Measurements from ENCODE around the gene DNAJA2.
"Not testable (repeated sequence)": the region's sequence is repeated elsewhere in the genome, so short reads cannot be mapped to it uniquely, and the experiment has no call there.

The DNAJA2 gene

DNA sequence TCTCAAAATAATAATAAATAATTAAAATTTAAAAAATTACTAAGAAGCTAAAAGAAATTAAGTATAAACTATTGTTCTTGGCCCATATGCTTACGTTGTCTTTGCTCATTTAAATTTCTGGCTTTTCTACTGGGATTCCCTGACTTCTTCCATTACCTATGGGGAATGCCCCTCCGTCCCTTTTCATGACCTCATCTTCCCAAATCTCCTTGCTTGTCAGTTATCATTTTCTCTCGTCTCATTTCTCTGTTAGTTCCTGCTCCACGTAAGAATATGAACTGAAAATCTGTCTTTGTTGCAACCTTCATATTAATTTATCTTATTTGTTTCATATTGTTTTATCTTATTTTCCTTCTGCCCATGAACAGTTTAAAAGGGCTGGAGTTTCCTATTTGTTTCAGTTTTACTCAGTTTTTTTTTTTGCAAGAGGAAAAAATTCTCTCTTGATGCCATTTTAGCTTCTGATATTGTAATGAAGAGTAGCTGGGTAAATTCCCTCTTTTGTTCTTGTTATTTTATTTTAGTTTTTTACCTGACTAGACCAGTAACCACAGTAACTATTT lies 2.5 kb upstream of the DNAJA2 start:
- no peak for DNase-seq (ENCODE audit: low read depth in 2 of 2)

DNA sequence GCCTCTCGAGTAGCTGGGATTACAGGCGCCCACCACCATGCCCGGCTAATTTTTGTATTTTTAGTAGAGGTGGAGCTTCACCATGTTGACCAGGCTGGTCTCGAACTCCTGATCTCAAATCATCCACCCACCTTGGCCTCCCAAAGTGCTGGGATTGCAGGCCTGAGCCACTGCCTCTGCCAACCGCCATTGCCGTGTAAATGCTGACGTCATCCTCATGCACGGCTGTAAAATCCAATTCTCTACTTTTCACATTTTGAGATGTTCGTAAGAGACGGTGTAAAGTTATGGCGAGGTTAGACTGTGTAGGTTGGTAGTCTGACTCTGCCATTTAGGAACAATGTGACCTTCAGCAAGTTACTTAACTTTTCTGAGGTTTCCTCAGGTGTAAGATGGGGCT lies 1.7 kb upstream of the DNAJA2 start:
- no peak for DNase-seq (ENCODE audit: low read depth in 2 of 2)

DNA sequence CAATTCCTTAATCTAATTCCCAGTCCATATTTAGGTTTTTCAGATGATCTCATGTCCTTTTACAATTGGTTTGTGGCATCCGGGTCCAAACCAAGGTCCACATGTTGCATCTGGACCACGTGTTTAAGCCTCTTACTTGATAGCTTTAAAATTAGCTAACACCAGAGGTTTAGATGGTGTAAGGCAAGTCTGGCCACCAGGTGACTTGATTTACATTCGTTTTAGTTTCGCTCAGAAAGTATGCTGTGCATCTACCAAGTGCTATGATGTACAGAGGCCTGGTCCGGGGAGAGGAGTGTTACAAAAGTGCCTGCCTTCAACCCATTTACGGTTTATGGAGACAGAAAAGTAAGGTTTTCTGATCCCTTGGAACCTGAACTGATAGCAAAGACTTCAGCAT lies 878 bp upstream of the DNAJA2 start:
- no peak for DNase-seq (ENCODE audit: low read depth in 2 of 2)

DNA sequence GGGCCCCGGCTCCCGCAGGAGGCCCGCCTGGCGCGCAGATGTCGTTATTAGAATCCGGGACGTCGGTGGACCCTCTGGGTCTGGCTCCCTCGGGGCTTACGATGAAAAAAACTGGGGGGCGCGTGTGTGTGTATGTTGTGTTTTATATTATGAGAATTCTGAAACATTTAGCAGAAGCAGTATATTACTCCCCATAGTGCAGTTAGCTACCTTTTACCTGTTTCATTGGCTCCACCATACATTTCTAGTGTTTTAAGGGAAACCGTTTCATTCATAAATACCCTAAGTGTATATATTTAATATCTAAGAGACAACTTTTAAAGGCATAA lies 486 bp upstream of the DNAJA2 start:
- DNase-seq (ENCODE audit: low read depth in 2 of 2): no peak

DNA sequence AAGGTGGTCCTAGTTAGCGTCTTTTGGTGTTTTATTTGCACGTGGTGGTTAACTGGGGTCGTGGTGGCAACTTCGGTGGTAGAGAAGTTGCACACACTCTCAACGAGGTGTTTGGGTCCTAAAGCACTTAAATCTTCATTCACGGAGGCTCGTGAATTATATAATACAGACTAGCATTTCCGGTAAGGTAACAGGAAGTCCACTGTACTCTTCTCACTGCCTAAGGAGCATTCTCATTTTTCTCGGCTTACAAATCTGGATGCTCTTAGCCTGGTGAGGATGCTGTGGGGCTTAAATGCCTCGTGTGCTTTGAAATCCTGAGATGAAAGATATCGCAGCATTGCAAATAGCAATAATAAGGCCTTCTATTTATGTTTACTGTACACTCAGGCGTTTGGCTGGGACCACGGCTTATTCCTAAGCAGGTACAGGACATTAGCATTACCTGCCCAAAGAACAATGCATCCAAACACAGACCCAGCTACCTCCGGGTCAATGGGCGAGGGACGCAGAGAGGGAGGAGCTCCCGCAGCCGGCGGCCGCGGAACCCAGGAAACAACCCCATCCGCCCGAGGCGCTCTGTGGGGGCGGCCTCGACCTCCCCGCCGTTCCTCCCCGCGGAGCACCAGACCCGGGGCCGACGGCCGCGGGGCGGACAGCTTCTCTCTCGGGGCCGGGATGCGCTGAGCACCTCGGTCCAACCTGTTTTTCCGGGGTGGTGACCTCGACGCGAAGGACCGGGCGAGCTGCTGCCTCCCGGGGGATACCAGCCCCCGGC lies 856 bp downstream of the DNAJA2 start:
- peak in 1 of 2 donors; percentile 45 for DNase-seq (ENCODE audit: low read depth in 2 of 2)

DNA sequence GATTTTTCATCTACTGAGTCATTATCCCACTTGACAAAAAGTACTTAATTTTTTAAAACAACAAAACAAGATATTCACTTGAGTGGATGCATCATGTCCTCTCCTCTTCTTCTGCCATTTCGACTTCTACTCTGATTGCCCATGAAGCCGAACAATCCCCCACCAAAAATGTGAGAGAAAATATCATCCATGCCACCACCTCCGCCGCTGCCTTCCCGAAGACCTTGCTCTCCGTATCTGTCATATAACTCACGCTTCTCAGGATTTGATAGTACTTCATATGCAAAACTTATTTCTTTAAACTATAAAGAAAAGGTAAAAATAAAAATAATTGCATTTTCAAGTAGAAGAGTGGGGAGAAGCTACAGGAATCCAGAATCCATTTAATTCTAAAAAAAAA lies 2.2 kb downstream of the DNAJA2 start:
- DNase-seq (ENCODE audit: low read depth in 2 of 2): no peak

DNA sequence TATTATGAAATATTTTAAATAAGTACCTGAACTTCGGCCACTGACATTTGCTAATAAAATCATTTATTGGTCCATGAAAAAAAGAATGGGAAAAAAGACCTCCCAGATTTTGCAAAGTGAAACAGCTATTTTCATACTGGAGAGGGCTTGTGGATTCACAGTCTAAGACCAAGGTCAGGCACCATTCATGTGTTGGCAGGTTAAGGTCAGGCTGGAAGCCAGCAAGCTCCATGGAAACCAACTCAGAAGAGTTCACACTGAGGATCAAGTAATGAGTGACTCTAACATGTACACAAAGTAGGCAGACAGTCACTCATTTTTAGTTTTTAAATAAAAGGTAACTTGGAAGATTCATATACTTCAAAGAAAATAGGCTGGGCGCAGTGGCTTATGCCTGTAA lies 3.4 kb downstream of the DNAJA2 start:
- no peak for DNase-seq (ENCODE audit: low read depth in 2 of 2)

DNA sequence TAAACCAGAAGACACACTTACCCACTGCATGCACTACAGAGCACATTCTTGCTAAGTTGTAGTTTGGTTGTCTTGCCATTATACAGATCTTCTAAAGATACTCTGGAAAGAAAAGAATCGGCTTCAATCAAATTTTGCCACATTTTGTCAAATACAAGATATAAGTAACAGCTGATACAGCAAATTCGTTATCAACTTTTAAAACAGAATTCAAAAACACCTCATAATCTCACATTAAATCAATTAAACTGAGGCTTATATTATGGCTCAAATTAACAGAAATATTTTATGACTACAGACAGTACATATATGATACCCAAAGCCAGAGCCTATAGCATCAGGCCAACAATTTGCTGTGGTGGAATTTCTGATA lies 5.4 kb downstream of the DNAJA2 start:
- no peak for DNase-seq (ENCODE audit: low read depth in 2 of 2)

DNA sequence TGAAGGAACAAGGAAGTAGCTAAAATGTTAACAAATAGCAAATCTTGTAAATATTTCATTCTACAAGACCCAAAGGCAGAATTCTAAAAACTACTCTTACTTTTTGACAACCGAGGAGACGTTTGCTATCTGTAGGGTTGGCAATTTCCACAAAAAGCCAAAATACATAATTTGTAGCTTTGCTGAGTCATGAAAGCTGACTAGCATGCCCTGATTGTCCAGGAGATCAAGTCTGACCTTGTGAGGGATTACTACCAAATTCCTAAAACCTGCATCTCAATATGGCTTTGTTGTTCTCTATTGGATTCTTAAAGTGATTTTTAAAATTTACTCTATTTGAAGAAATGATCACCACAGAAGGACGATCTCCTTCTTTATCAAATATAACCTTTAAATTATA lies 10.8 kb downstream of the DNAJA2 start:
- no peak for DNase-seq (ENCODE audit: low read depth in 2 of 2)

DNA sequence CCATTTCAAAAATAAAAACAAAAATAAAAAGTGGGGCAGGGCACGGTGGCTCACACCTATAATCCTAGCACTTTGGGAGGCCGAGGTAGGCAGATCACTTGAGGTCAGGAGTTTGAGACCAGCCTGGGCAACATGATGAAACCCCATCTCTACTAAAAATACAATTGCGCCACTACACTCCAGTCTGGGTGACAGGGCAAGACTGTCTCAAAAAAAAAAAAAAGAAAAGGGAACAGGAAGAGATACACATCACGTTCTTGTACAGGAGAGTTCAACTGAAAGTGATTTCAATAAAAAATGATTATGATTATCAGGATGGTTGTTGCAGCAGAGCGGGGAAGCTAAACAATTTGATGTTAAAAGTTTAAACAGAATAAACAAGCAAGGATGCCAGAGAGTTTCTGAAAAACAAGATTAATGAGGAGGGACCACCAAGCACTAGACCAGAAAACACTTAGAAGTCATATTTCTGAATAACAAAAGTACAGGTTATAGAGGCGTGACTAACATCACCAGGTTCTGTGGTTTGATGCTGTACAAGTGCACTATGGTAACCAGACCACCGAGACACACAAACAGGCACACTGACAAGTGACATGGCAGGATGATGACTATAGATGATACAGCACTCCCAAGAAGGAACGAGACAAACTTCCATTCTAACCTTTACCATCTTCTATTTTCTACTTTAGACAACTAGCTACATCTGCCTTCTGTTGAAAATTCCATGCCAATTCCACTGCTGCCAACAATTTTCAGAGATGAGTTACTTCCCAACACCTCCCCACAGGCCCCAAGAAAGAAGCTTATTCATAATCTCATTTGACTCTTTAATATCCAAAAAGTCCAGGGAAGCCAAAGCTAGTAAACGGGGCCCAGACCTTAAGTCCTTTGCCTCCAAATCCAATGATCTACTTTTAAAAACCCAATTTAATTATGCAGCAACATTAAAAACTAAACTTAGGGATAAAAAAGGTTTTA lies 11.8 kb downstream of the DNAJA2 start:
- DNase-seq (ENCODE audit: low read depth in 2 of 2): no peak

DNA sequence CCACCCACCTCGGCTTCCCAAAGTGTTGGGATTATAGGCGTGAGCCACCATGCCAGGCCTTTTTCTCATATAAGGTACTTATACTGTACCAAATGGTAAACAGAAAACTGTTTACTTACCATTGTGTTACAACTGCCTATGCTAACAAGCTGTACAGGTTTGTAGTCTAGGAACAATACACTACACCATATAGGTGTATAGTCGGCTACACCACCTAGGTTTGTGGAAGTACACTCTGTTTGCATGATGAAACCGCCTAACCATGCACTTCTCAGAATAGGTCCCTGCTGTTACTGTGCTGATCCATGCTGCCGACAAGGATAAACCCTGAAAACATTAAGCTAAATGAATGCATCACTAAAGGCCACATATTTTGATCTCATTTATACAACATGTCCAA lies 18.9 kb downstream of the DNAJA2 start:
- DNase-seq (ENCODE audit: low read depth in 2 of 2): no peak

DNA sequence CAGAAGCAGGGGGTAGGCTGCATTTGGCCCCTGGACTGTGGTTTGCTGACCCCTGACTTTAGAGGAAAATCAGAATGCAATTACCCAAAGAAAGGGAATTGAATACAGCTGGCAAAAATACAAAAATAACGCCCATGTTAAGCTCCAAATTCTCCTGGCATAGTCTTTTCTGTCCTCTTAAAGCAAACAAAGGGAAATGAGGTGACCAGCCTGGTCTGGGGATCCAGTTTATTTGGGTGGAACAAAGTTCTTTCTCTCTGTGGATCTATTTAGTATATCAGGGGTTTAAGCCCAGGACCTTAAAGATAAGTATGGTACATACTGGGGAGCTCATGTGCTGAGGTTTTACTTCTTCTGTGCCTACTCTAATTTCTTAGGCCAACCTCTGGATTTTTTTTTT lies 23.5 kb downstream of the DNAJA2 start:
- no peak for DNase-seq (ENCODE audit: low read depth in 2 of 2)

DNA sequence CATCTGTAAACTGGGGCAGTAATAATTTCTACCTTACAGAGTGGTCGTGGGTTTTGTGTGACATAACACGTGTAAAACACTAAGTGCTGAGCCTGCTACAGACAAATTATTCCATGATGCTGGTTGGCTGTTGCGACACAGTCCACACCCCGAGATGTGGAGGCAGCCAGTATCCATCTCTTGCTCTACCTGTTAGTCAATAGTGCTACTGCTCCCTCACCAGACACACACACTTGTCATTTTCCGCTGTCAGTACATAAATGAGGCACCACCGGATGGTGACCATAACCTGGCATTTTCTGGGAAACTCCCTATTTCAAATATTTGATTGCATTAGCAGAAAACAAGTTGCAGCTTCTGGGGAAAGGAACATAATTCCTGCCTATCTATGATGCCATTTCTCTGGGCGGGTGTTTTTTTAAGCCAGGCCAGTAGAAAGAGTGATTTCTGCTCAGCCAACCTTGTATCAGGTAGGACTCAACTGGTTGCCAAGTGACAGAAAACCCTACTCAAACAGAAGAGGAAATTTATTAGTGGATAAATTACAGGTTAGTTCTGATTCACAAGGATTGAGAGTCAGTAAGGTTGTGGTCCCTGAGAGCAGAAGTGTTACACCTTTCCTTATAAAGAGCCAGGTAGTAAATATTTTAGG lies 24.1 kb downstream of the DNAJA2 start:
- peak in 1 of 2 donors; percentile 13 for DNase-seq (ENCODE audit: low read depth in 2 of 2)

DNA sequence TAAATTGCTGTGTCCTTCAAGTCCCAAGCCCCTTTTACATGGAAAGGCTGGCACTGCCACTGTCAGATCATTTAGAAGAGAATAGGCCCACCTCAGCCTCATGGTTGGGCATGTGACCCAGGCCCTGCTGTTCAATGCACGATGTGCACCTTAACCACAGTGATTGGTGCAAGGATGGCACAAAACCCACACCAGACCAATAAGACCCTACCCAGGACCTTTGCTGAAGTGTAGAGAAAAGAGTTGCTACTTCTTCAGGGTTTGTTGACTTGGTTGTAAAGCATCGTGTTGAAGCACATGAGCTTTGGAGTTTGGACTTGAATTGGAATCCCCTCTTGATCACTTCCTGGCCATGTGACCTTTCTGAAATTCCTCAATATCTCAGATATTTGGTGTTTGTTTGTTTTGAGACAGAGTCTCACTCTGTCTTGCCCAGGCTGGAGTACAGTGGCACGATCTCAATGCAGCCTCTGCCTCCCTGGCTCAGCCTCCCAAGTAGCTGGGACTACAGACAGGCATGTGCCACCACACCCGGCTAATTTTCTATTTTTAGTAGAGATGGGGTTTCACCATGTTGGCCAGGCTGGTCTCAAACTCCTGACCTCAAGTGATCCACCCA lies 24.8 kb downstream of the DNAJA2 start:
- no peak for DNase-seq (ENCODE audit: low read depth in 2 of 2)

DNA sequence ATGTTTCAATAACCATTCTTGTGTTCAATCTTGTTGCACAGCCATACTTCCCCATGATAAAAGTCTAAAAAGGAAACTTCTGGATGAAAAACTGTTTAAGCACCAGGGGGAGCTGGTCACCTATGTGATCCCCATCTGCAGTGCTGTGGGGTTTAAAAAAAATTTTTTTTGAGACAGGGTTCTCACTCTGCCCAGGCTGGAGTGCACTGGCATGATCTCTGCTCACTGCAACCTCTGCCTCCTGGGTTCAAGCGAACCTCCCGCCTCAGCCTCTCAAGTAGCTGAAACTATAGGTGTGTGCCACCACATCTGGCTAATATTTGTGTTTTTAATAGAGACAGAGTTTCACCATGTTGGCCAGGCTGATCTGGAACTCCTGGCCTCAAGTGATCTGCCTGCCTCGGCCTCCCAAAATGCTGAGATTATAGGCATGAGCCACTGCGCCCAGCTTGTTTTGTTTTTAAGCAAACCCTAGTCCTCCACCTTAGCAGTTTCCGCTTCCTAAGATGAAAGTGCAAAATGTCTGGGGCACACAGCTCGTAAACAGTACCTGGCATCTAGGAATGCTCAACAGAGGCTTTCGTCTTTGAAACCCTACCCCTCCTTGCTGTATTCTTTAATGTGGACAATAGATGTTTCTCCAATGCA lies 25.4 kb downstream of the DNAJA2 start:
- no peak for DNase-seq (ENCODE audit: low read depth in 2 of 2)

DNA sequence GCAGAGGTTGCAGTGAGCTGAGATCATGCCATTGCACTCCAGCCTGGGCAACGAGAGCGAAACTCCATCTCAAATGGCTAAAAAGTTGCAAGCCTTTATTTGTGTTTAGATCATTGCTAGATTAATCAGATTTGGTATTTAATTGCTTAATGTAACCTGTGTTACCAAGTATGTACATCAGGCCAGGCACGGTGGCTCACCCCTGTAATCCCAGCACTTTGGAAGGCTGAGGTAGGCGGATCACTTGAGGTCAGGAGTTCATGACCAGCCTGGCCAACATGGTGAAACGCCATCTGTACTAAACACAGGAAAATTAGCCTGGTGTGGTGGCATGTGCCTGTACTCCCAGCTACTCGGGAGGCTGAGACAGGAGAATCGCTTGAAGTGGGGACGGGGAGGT lies 28.8 kb downstream of the DNAJA2 start:
- DNase-seq (ENCODE audit: low read depth in 2 of 2): not testable (repeated sequence)

DNA sequence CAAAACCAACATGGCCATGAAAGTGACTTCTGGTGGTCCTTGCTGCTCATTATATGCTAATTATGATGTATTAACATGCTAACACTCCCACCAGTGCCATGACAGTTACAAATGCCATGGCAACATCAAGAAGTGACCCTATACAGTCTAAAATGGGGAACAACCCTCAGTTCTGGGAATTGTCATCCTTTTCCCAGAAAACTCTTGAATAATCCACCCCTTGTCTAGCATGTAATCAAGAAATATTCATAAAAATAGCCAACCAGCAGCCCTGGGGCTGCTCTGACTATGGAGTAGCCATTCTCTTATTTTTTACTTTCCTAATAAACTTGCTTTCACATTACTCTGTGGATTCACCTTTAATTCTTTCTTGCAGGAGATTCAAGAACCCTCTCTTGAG lies 35.9 kb downstream of the DNAJA2 start:
- DNase-seq (ENCODE audit: low read depth in 2 of 2): no peak

DNA sequence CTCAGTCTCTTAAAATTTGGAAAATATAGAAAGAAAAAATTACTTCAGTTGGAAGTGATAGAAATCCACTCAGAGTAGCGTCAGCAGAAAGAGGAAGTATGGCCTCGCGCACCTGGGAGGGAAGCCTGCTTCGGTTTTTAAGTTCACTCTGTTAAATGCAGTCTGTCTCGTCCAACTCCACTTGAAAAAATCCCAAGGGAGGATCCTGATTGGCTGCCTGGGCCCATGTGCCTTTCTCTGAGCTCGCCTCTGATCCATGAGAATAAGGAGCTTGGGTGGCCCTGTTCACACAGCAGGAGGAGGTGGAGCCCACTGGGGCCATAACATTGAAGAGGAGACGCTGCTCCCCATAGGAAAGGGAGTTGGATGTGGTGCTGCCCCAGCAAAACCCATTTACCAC lies 40.7 kb downstream of the DNAJA2 start:
- no peak for DNase-seq (ENCODE audit: low read depth in 2 of 2)

DNA sequence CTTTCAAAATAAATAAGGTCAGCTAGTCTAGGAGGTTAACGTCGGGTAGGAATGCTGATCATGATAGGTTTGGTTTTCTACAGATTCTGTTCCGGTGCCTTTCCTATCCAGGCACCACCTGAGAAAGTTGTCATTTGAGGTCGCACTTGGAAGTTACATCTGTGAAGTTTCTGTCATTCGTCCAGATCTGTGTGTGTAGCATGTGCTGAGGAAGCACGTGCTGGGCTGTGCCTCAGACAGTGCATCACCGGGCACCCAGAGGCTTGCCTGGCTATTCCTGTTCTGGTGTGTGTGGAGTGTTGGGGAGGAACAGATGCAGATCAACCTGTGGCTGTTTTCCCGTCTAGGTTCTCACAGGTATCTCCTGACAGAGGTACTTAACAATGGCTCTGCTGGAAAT lies 42.6 kb downstream of the DNAJA2 start:
- DNase-seq (ENCODE audit: low read depth in 2 of 2): no peak

DNA sequence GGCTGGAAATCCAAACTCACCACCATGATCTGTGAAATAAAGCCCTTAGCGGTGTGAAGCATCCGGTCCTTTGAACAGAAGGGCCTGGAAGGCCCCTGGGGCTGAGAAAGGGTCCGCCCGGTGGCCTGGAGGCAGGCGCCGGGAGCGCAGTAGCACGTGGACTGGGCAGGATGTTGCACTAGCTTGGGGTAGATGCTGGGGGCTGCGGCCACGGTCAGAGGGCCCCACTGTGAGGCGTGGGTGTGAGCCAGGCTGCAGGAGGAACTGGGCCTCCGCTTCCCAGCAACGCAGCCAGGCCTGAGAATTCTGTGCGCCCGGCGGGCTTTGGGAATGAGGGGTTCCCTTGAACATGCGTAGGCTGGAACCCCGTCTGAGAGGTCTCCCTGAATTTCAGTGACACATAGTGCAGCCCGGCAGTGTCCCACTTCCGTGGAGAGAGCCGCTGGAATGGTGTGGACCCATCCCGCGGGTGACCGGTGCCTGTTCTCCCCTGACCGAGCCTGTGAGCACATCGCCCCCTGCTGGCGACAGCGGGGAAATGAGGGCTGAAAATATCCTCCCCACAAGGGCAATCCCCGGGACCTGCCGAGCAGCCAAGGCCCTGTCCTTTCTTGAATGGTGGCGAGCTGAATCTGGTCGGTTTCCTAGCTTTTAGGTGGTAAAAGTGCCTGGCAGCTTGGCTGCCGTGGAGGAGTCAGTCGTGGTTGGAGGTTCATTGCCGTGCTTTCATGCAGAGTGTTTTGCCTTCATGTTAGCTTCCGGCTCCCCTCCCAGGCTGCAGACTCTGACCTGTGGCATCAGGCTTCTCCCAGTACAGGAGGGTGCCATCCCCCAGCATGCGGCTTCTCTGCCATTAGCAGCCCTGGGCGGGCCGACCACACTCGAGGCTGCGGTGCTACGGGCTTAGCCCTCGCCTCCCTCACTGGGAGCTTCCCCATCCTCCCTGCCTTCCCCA lies 43.8 kb downstream of the DNAJA2 start:
- DNase-seq (ENCODE audit: low read depth in 2 of 2): peak; percentile 39 to 56

All from stimulated activated CD4-positive, alpha-beta T cell treated with anti-CD3 and anti-CD28 coated beads, Interleukin-1b, Interleukin-23, amount 100 ng/mL, for 4 hours (primary cell).